ENCODE data around the gene XPO5. TPM values are rescaled to one million over a fixed set of nuclear protein-coding genes. Genes with fewer than 3 reads are reported as not detected.

Gene XPO5
- polyA plus RNA-seq (2013, experiment 1 of 2) = 35.0 TPM
- 35.5 TPM for polyA plus RNA-seq (2013, experiment 2 of 2)

GRCh38 chr6:43575772-43576551 is at the start of gene XPO5, which contains the start of gene POLH:
Gene XPO5 (minus strand): TSS chr6:43576038. CDS start chr6:43575864, 174 bp downstream.
Gene POLH (plus strand): TSS chr6:43576185. CDS start chr6:43582320, 6,135 bp downstream.
- Histone ChIP-seq H3K27ac (ENCODE audit: low read depth, low read length, severe bottlenecking) (peak within 1 kb of the TSS; percentile 73), H3K36me3 (ENCODE audit: control insufficient read depth, insufficient read depth, low read length) (peaks cover 45% of the 10 kb centered on the region), H3K9me3 (ENCODE audit: control insufficient read depth, low read length) (peaks cover 4% of the 10 kb centered on the region), H3K4me1 (ENCODE audit: control insufficient read depth, insufficient read depth, low read length, poor library complexity, severe bottlenecking) (peaks cover 8% of the 10 kb centered on the region), H3K4me3 (ENCODE audit: extremely low read depth, insufficient read depth, low read length, poor library complexity, severe bottlenecking) (peak within 1 kb of the TSS; percentile 71)
- 0 to 1% methylated on average over 67 to 68 of the region's 76 CpGs for WGBS, 2 experiments (ENCODE audit: insufficient coverage in 2 of 2)

GRCh38 chr6:43625393-43625992 is 49.7 kb upstream of the XPO5 start:
- Histone ChIP-seq H3K9me3 (ENCODE audit: control insufficient read depth, low read length) (no peaks in the 10 kb centered on the region), H3K4me3 (ENCODE audit: extremely low read depth, insufficient read depth, low read length, poor library complexity, severe bottlenecking) (no peak overlapping the region), H3K27ac (ENCODE audit: low read depth, low read length, severe bottlenecking) (no peak overlapping the region), H3K36me3 (ENCODE audit: control insufficient read depth, insufficient read depth, low read length) (peaks cover 72% of the 10 kb centered on the region), H3K4me1 (ENCODE audit: control insufficient read depth, insufficient read depth, low read length, poor library complexity, severe bottlenecking) (peaks cover 10% of the 10 kb centered on the region)
- 92 to 99% methylated on average over 10 of the region's 16 CpGs for WGBS, 2 experiments (ENCODE audit: insufficient coverage in 2 of 2)

GRCh38 chr6:43624786-43625288 is 49.0 kb upstream of the XPO5 start:
- H3K9me3 ChIP-seq (ENCODE audit: control insufficient read depth, low read length) = no peaks in the 10 kb centered on the region
- H3K27ac ChIP-seq (ENCODE audit: low read depth, low read length, severe bottlenecking) = no peak overlapping the region
- H3K36me3 ChIP-seq (ENCODE audit: control insufficient read depth, insufficient read depth, low read length) = peaks cover 76% of the 10 kb centered on the region
- no peak overlapping the region for H3K4me3 ChIP-seq (ENCODE audit: extremely low read depth, insufficient read depth, low read length, poor library complexity, severe bottlenecking)
- 93 to 100% methylated on average over 3 to 5 of the region's 7 CpGs for WGBS, 2 experiments (ENCODE audit: insufficient coverage in 2 of 2)
- peaks cover 10% of the 10 kb centered on the region for H3K4me1 ChIP-seq (ENCODE audit: control insufficient read depth, insufficient read depth, low read length, poor library complexity, severe bottlenecking)

DNA sequence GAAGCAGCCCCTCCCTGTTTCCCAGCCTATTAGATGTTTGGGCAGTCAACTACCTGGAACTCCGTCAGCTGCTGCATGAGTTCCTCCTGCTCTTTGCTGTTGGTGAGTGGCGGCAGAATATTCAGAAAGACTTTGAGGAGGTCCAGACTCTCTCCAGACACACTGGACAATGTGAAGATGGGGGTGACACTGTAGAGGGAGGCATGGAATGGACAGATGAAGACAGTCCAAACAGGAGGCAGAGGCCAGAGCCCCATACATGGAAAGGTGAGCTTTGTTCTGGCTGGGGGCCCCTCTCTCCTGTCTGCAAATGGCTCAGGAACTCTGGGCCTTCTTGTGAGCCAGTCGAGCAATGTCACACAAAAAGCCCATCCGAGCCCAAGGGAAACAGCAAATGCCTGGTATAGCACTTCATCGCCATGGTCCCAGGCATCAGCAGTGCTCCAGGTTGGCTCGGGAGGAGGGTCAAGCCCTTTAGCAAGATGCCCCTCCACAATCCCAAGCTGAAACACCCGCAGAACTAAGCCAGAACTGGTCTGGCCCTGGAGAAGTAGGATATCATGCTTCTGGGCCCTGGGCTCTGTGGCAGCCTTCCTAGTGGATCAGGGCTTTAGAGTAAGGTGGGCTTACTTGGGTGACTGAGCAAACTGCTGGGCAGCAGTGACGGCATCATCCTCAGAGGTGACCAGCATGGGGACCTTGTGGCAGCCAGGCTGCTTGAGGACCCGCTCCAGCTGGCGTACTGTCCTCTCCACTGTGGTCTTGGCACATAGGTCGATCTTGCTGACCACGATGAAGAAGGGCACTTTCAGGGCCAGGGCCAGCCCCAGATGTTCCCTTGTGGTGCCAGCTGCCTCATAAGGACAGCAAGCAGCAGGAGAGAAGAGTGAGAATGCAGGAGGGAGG is 48.3 kb upstream of the XPO5 start:
- 95% methylated on average over 10 to 11 of the region's 12 CpGs for WGBS, 2 experiments (ENCODE audit: insufficient coverage in 2 of 2)
- Histone ChIP-seq H3K4me1 (ENCODE audit: control insufficient read depth, insufficient read depth, low read length, poor library complexity, severe bottlenecking) (peaks cover 10% of the 10 kb centered on the region), H3K27ac (ENCODE audit: low read depth, low read length, severe bottlenecking) (no peak overlapping the region), H3K4me3 (ENCODE audit: extremely low read depth, insufficient read depth, low read length, poor library complexity, severe bottlenecking) (no peak overlapping the region), H3K36me3 (ENCODE audit: control insufficient read depth, insufficient read depth, low read length) (peaks cover 83% of the 10 kb centered on the region), H3K9me3 (ENCODE audit: control insufficient read depth, low read length) (no peaks in the 10 kb centered on the region)

- peaks cover 8% of the 10 kb centered on the region for H3K4me1 ChIP-seq (ENCODE audit: control insufficient read depth, insufficient read depth, low read length, poor library complexity, severe bottlenecking)
- WGBS, 2 experiments (ENCODE audit: insufficient coverage in 2 of 2) = 95% methylated on average over 10 of the region's 10 CpGs
- no peaks in the 10 kb centered on the region for H3K9me3 ChIP-seq (ENCODE audit: control insufficient read depth, low read length)
- no peak overlapping the region for H3K4me3 ChIP-seq (ENCODE audit: extremely low read depth, insufficient read depth, low read length, poor library complexity, severe bottlenecking)
- H3K27ac ChIP-seq (ENCODE audit: low read depth, low read length, severe bottlenecking) = no peak overlapping the region
- H3K36me3 ChIP-seq (ENCODE audit: control insufficient read depth, insufficient read depth, low read length) = peaks cover 97% of the 10 kb centered on the region
These were observed 46.7 kb upstream of the XPO5 start for GRCh38 chr6:43622541-43622940.

- Histone ChIP-seq H3K9me3 (ENCODE audit: control insufficient read depth, low read length) (no peaks in the 10 kb centered on the region), H3K4me3 (ENCODE audit: extremely low read depth, insufficient read depth, low read length, poor library complexity, severe bottlenecking) (no peak overlapping the region), H3K36me3 (ENCODE audit: control insufficient read depth, insufficient read depth, low read length) (peaks cover 95% of the 10 kb centered on the region), H3K4me1 (ENCODE audit: control insufficient read depth, insufficient read depth, low read length, poor library complexity, severe bottlenecking) (peaks cover under 1% of the 10 kb centered on the region), H3K27ac (ENCODE audit: low read depth, low read length, severe bottlenecking) (no peak overlapping the region)
- 100% methylated on average over 6 to 10 of the region's 10 CpGs for WGBS, 2 experiments (ENCODE audit: insufficient coverage in 2 of 2)
These were observed 46.0 kb upstream of the XPO5 start for GRCh38 chr6:43621836-43622180.

DNA sequence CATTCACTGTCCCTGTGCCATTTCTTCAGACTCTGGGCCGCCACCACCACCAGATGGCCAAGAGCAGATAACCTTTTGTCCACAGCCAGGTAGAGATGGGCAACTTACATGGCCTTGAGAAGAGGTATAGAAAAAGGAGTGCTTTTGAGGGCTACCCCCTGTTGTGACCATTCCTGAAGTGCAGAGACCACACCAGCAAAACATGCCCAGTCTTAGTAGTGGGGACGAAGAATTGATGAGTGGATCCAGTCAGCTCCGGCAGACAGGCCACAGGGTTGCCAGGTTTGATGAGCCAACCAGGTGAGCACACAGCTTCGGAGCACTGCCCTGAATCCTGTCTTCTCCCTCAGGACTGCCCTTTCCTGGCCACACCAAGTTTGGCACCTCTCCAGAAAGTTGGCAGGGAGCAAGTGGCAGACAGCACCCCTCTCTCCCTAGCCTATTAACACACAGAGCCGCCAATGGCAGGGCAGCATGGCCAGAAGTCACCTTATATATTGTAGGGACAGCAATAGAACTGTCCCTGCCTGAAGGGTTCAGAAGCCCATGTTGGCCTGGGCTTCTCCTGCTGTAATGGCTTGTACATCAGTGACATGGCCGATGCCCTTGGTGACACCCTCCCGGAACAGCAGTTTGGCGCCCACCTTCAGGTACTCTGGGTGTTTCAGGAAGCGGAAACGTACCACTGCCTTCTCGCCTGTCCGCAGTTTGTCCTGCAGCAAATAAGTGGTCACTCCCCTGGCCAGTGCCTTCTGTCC is 45.4 kb upstream of the XPO5 start:
- Histone ChIP-seq H3K9me3 (ENCODE audit: control insufficient read depth, low read length) (no peaks in the 10 kb centered on the region), H3K4me1 (ENCODE audit: control insufficient read depth, insufficient read depth, low read length, poor library complexity, severe bottlenecking) (no peaks in the 10 kb centered on the region), H3K27ac (ENCODE audit: low read depth, low read length, severe bottlenecking) (no peak overlapping the region), H3K4me3 (ENCODE audit: extremely low read depth, insufficient read depth, low read length, poor library complexity, severe bottlenecking) (no peak overlapping the region), H3K36me3 (ENCODE audit: control insufficient read depth, insufficient read depth, low read length) (peaks cover 92% of the 10 kb centered on the region)
- WGBS, 2 experiments (ENCODE audit: insufficient coverage in 2 of 2) = 98 to 99% methylated on average over 11 to 12 of the region's 12 CpGs

DNA sequence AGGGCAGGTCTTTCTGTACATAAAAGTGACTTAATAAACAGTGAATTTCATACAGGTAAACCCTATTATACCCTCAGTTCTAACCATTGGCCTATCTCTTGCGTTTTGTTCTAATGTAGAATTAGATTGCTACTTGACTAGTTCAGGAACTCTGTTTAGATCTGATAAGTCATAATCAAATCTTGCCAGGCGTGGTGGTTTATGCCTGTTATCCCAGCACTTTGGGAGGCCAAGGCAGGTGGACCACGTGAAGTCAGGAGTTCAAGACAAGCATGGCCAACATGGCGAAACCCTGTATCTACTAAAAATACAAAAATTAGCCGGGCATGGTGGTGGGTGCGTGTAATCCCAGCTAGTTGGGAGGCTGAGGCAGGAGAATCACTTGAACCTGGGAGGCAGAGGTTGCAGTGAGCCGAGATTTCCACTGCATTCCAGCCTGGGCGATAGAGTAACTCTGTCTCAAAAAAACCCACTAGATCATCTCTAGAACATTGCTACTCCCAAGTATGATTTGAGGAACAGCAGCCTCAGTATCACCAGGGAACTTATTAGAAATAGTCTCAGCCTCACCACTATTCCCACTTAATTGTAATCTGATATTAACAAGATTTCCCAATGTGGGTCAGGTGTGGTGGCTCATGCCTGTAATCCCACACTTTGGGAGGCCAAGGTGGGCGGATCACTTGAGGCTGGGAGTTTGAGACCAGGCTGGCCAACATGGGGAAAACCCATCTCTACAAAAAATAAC is 41.1 kb upstream of the XPO5 start:
- 89 to 92% methylated on average over 6 to 8 of the region's 9 CpGs for WGBS, 2 experiments (ENCODE audit: insufficient coverage in 2 of 2)
- peaks cover 85% of the 10 kb centered on the region for H3K36me3 ChIP-seq (ENCODE audit: control insufficient read depth, insufficient read depth, low read length)

DNA sequence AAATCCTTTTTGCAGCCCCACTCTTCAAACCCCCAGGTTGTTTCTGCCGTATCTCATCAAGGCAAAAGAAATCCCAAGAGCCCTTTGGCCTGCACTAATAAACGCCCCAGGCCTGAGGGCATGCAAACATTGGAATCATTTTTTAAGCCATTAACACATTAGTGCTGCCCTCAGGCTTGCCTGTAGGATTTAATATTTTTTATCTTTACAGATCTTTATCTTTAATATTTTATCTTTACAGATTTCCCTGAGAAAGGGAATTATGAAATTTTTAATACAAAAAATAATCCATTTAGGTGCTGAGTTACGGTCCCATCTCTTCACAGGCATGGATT is 38.5 kb upstream of the XPO5 start:
- peaks cover 86% of the 10 kb centered on the region for H3K36me3 ChIP-seq (ENCODE audit: control insufficient read depth, insufficient read depth, low read length)
- WGBS, 2 experiments (ENCODE audit: insufficient coverage in 2 of 2) = 100% methylated on average over 1 to 2 of the region's 3 CpGs
- no peak overlapping the region for H3K4me3 ChIP-seq (ENCODE audit: extremely low read depth, insufficient read depth, low read length, poor library complexity, severe bottlenecking)
- H3K9me3 ChIP-seq (ENCODE audit: control insufficient read depth, low read length) = no peaks in the 10 kb centered on the region
- H3K4me1 ChIP-seq (ENCODE audit: control insufficient read depth, insufficient read depth, low read length, poor library complexity, severe bottlenecking) = no peaks in the 10 kb centered on the region
- H3K27ac ChIP-seq (ENCODE audit: low read depth, low read length, severe bottlenecking) = no peak overlapping the region

More for the DNA sequence above, 41.1 kb upstream of the XPO5 start:
- Histone ChIP-seq H3K4me3 (ENCODE audit: extremely low read depth, insufficient read depth, low read length, poor library complexity, severe bottlenecking) (no peak overlapping the region), H3K27ac (ENCODE audit: low read depth, low read length, severe bottlenecking) (no peak overlapping the region), H3K4me1 (ENCODE audit: control insufficient read depth, insufficient read depth, low read length, poor library complexity, severe bottlenecking) (no peaks in the 10 kb centered on the region), H3K9me3 (ENCODE audit: control insufficient read depth, low read length) (no peaks in the 10 kb centered on the region)
